Suprapubic skin (tissue), 4 donors: ENCODE measurements around the gene PRRG4. TPM values are rescaled to one million over a fixed set of nuclear protein-coding genes. Genes with fewer than 3 reads are reported as not detected.
A peak's percentile ranks its signal among the peaks of the same experiment; 100 is the strongest.

Experiments
- DNase-seq, 2 donors: peaks; one replicate each; pipeline ENCODE4 v3.0.0-alpha.2; 2019; ENCODE audit warnings: low spot score in 2 of 2
- H3K27ac ChIP-seq: fragments of 200-600 bp; sonication (generic); one replicate; pipeline ENCODE4 v1.5.1; 2019
- H3K27me3 ChIP-seq: fragments of 200-600 bp; sonication (generic); one replicate; pipeline ENCODE4 v1.5.1; 2019
- H3K36me3 ChIP-seq: fragments of 200-600 bp; sonication (generic); one replicate; pipeline ENCODE4 v1.5.1; 2019
- H3K4me1 ChIP-seq: fragments of 200-600 bp; sonication (generic); one replicate; pipeline ENCODE4 v1.5.1; 2019
- H3K4me3 ChIP-seq: fragments of 200-600 bp; sonication (generic); one replicate; pipeline ENCODE4 v1.5.1; 2019; ENCODE audit warnings: mild to moderate bottlenecking
- H3K9me3 ChIP-seq: fragments of 200-600 bp; sonication (generic); one replicate; pipeline ENCODE4 v1.5.1; 2019
- CTCF ChIP-seq, 2 donors: fragments of 200-600 bp in 1 of 2; fragments of 450-650 bp in 1 of 2; sonication (generic) in 1 of 2; IDR thresholded peaks; one replicate each; pipeline ENCODE4 v1.5.1; 2016 to 2019; ENCODE audit warnings: antibody characterized with exemption in 2 of 2, mild to moderate bottlenecking in 1 of 2, moderate library complexity in 1 of 2
- EP300 ChIP-seq: sonication (generic); formaldehyde crosslinking; IDR thresholded peaks from one replicate; pipeline ENCODE4 v1.6.1; 2017; ENCODE audit warnings: antibody characterized with exemption
- POLR2A ChIP-seq, 2 donors: fragments of 450-650 bp; IDR thresholded peaks; one replicate each; pipeline ENCODE4 v1.6.1; 2017; ENCODE audit warnings: antibody characterized with exemption in 2 of 2, mild to moderate bottlenecking in 2 of 2, moderate library complexity in 2 of 2
- POLR2AphosphoS5 ChIP-seq, 3 donors: sonication (generic); formaldehyde crosslinking; IDR thresholded peaks; one replicate each; pipeline ENCODE4 v1.6.1; 2017; ENCODE audit warnings: antibody characterized with exemption in 3 of 3
- WGBS: methylation state at CpG from one replicate; pipeline ENCODE4 v1.1.5; 2018; 5-methylcytosine and 5-hydroxymethylcytosine counted together
- total RNA-seq, 4 donors: library from RNA; depleted of rRNA; stranded (reverse); fragments of >200 nt; gene quantifications; one replicate each; pipeline ENCODE4 v1.1.0, GENCODE V29; 2016

PRRG4 gene
- total RNA-seq, 4 donors from 2014 or later, result 17.5 to 36.8 (median 34.5) TPM

- no peak for TF ChIP-seq POLR2AphosphoS5 (IDR thresholded peaks at IDR 0.05)
- peak; percentile 36 to 54 for TF ChIP-seq CTCF (IDR thresholded peaks at IDR 0.05)
- Histone ChIP-seq H3K27ac (no peak overlapping the region), H3K9me3 (no peaks in the 10 kb centered on the region), H3K4me3 (peak overlapping the region; percentile 6), H3K36me3 (no peaks in the 10 kb centered on the region), H3K4me1 (peaks cover 4% of the 10 kb centered on the region), H3K27me3 (no peaks in the 10 kb centered on the region)
- DNase-seq, result no peak
- WGBS, result 18% methylated on average over 13 of the region's 13 CpGs
These were observed 36.7 kb upstream of the PRRG4 start for GRCh38 chr11:32792948-32793475.

DNA sequence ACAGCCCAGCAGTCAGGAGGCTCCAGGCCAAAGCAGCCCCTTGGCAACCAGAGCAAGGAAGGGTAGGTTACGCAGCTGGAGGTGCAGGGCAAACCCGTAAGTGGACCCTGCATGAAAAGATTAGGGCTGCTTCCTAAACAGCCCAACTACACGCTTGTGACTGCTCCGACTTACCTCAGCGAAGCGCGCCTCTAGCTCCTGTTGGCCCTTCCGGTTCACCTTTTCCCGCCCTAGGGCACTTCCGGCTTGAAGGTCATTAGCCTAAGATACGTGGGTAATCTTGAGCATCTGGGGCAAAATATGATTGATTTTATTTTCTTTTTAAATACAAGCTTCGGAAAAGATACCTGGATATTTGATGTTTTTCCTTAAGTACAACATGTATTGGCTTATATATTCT is 35.3 kb upstream of the PRRG4 start, which contains the start of gene CCDC73:
TSS of gene CCDC73 (minus strand) at position 224 of the 400 bp plus-strand sequence. CDS start 34,419 bp downstream, outside the sequence.
- Histone ChIP-seq H3K9me3 (no peaks in the 10 kb centered on the region), H3K36me3 (no peaks in the 10 kb centered on the region), H3K4me3 (no peak within 1 kb of the TSS), H3K27ac (no peak within 1 kb of the TSS), H3K4me1 (peaks cover 4% of the 10 kb centered on the region), H3K27me3 (no peaks in the 10 kb centered on the region)
- no peak for DNase-seq
- no peak for TF ChIP-seq POLR2AphosphoS5 (IDR thresholded peaks at IDR 0.05)
- no peak for TF ChIP-seq EP300
- no peak for TF ChIP-seq POLR2A (IDR thresholded peaks at IDR 0.05)
- TF ChIP-seq CTCF (IDR thresholded peaks at IDR 0.05), result no peak
- 95% methylated on average over 10 of the region's 12 CpGs for WGBS

DNA sequence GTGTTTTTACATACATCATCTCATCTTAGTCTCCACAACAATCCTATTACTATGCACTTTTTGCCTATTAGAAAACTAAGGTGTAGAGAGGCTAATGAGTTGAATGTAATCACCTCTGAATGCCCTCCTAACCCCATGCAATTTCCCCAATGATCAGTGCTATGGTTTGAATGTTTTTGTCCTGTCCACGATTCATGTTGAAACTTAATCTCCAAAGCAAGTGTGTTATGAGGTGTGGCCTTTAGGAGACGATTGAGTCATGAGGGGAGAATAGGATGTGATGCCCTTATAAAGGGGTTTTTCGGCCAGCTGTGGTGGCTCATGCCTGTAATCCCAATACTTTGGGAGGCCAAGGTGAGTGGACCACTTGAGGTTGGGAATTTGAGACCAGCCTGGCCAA is 33.3 kb upstream of the PRRG4 start:
- Histone ChIP-seq H3K4me3 (no peak overlapping the region), H3K9me3 (no peaks in the 10 kb centered on the region), H3K4me1 (peaks cover 4% of the 10 kb centered on the region), H3K27ac (no peak overlapping the region), H3K36me3 (no peaks in the 10 kb centered on the region), H3K27me3 (no peaks in the 10 kb centered on the region)
- TF ChIP-seq POLR2A (IDR thresholded peaks at IDR 0.05) (no peak), POLR2AphosphoS5 (IDR thresholded peaks at IDR 0.05) (no peak), CTCF (IDR thresholded peaks at IDR 0.05) (no peak), EP300 (no peak)
- no peak for DNase-seq
- WGBS, result 86% methylated on average over 3 of the region's 3 CpGs

DNA sequence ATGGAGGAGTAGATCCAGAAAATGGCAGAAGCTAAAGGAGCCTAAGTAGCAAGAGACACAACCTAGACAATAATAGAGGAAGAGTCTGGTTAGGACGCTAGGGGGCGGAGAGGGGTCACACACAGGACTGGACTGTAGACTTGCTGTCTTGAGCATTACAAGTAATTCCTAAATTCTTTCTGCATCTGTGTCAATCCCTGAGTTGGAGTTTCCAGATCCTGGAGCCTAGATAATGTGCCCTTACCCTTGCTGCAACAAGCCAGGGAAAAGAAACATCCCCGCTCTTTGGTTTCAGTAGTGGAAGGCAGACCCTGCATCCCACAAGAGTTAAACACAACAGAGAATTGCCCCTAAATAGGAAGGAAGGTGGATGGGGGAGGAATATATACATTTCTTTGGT is 20.4 kb upstream of the PRRG4 start:
- no peak overlapping the region for H3K4me3 ChIP-seq
- no peaks in the 10 kb centered on the region for H3K9me3 ChIP-seq
- TF ChIP-seq CTCF (IDR thresholded peaks at IDR 0.05) (peak; percentile 22 to 58), POLR2AphosphoS5 (IDR thresholded peaks at IDR 0.05) (no peak), EP300 (no peak), POLR2A (IDR thresholded peaks at IDR 0.05) (no peak)
- H3K27ac ChIP-seq, result no peak overlapping the region
- no peaks in the 10 kb centered on the region for H3K36me3 ChIP-seq
- H3K27me3 ChIP-seq, result no peaks in the 10 kb centered on the region
- H3K4me1 ChIP-seq, result no peaks in the 10 kb centered on the region
- DNase-seq, result no peak
- 33% methylated on average over 3 of the region's 3 CpGs for WGBS

DNA sequence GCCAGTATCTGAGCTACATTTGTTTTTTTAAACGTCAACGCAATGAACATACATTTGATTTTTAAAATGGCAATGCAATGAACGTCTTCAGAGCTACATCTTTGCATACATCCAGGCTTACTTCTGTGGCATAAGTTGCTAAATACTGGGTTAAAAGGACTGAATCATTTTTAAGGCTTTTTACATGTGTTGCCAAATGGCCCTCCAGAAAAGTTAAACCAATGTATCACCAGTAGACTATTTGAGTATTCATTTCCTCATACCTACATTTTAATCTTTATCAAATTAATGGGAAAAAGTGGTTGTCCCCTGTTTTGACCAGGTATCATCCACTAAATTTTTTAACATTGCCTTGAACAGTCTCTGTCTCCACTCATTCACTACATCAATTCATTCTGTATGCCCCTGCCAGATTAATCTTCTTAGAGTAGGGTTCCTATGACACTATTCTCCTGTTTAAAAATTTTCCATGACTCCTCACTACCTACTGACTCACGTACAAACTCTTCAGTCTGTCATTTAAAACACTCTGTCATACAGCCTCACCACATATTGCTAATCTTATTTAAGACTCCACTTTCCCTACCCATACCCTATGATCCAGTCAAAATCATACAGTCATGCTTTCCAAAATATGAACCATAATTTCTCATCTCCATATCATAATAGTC is 12.4 kb upstream of the PRRG4 start:
- Histone ChIP-seq H3K4me1 (no peaks in the 10 kb centered on the region), H3K27ac (no peak overlapping the region), H3K27me3 (no peaks in the 10 kb centered on the region), H3K4me3 (no peak overlapping the region), H3K36me3 (no peaks in the 10 kb centered on the region), H3K9me3 (no peaks in the 10 kb centered on the region)
- no peak for DNase-seq
- 92% methylated on average over 4 of the region's 4 CpGs for WGBS
- TF ChIP-seq POLR2AphosphoS5 (IDR thresholded peaks at IDR 0.05) (no peak), EP300 (no peak), CTCF (IDR thresholded peaks at IDR 0.05) (no peak), POLR2A (IDR thresholded peaks at IDR 0.05) (no peak)
